HG03457 (cell line): ENCODE measurements around the gene ADCY10.

ENCODE experiments used
- ATAC-seq: cut with Tn5 transposase; IDR thresholded peaks from one replicate; pipeline ENCODE4 v1.9.1; 2021; ENCODE audit warnings: moderate number of reproducible peaks; ENCODE audit not compliant: unreplicated experiment

The ADCY10 gene

GRCh38 chr1:167928457-167928852, 14.5 kb upstream of the ADCY10 start:
- ATAC-seq, result no peak

GRCh38 chr1:167927046-167927754, 13.3 kb upstream of the ADCY10 start:
- no peak for ATAC-seq

- no peak for ATAC-seq
These were observed 12.6 kb upstream of the ADCY10 start for GRCh38 chr1:167926486-167926997.

GRCh38 chr1:167924543-167925231, 10.8 kb upstream of the ADCY10 start:
- ATAC-seq, result no peak

- ATAC-seq, result no peak
These were observed 10.2 kb upstream of the ADCY10 start for GRCh38 chr1:167924102-167924501.

GRCh38 chr1:167923324-167924056, 9.6 kb upstream of the ADCY10 start:
- ATAC-seq, result no peak

GRCh38 chr1:167922611-167923074, 8.7 kb upstream of the ADCY10 start:
- ATAC-seq, result no peak

GRCh38 chr1:167922023-167922422, 8.1 kb upstream of the ADCY10 start:
- ATAC-seq, result no peak

GRCh38 chr1:167916766-167917511, 3.0 kb upstream of the ADCY10 start:
- ATAC-seq, result no peak

- ATAC-seq, result no peak
These were observed 1.6 kb upstream of the ADCY10 start for GRCh38 chr1:167915569-167915968.

GRCh38 chr1:167912294-167912693, 1.6 kb downstream of the ADCY10 start:
- ATAC-seq, result no peak

- ATAC-seq, result no peak
These were observed 2.5 kb downstream of the ADCY10 start for GRCh38 chr1:167911413-167911812.

GRCh38 chr1:167910530-167910929, 3.4 kb downstream of the ADCY10 start:
- ATAC-seq, result no peak

- ATAC-seq, result no peak
These were observed 4.2 kb downstream of the ADCY10 start for GRCh38 chr1:167909691-167910180.

GRCh38 chr1:167905671-167906070, 8.3 kb downstream of the ADCY10 start:
- ATAC-seq, result no peak

GRCh38 chr1:167905182-167905581, 8.8 kb downstream of the ADCY10 start:
- no peak for ATAC-seq

GRCh38 chr1:167904652-167905130, 9.2 kb downstream of the ADCY10 start:
- ATAC-seq, result no peak

GRCh38 chr1:167900907-167901306, 13.0 kb downstream of the ADCY10 start:
- no peak for ATAC-seq

GRCh38 chr1:167899253-167899681, 14.7 kb downstream of the ADCY10 start:
- peak; percentile 91 for ATAC-seq

GRCh38 chr1:167898578-167899222, 15.2 kb downstream of the ADCY10 start:
- ATAC-seq, result no peak
